HepG2 (cell line): ENCODE data around the gene GRK6. TPM values are rescaled to one million over a fixed set of nuclear protein-coding genes. Genes with fewer than 3 reads are reported as not detected.

ENCODE experiments used
- CEBPZ ChIP-seq: IDR thresholded peaks from 2 replicates; pipeline ENCODE4 v1.6.1; 2012; ENCODE audit warnings: low read length, improper control_type of control experiment
- NR3C1 ChIP-seq: sonication (generic); formaldehyde crosslinking; IDR thresholded peaks from 2 replicates; pipeline ENCODE4 v1.4.0; 2020; ENCODE audit warnings: missing genetic modification reagents
- RBM22 ChIP-seq: fragments of 200-400 bp; formaldehyde crosslinking; optimal IDR thresholded peaks from 2 replicates; pipeline ENCODE3; 2017; ENCODE audit warnings: mild to moderate bottlenecking, low read length, moderate library complexity
- RFX3 ChIP-seq: IDR thresholded peaks from 2 replicates; pipeline ENCODE4 v1.6.1; 2016; ENCODE audit warnings: missing biosample characterization, missing genetic modification reagents
- U2AF1 ChIP-seq: fragments of 200-400 bp; formaldehyde crosslinking; optimal IDR thresholded peaks from 2 replicates; pipeline ENCODE3; 2017; ENCODE audit warnings: mild to moderate bottlenecking, low read depth, low read length
- YEATS4 ChIP-seq: sonication (generic); formaldehyde crosslinking; IDR thresholded peaks from 2 replicates; pipeline ENCODE4 v1.4.0; 2020; ENCODE audit warnings: missing genetic modification reagents, borderline replicate concordance
- ZNF205 ChIP-seq: IDR thresholded peaks from 2 replicates; pipeline ENCODE4 v1.6.1; 2018; ENCODE audit warnings: missing biosample characterization, missing genetic modification reagents
- ZNF333 ChIP-seq: sonication (generic); formaldehyde crosslinking; IDR thresholded peaks from 2 replicates; pipeline ENCODE4 v1.4.0; 2020; ENCODE audit warnings: mild to moderate bottlenecking, missing genetic modification reagents, borderline replicate concordance
- ZNF598 ChIP-seq: sonication (generic); formaldehyde crosslinking; IDR thresholded peaks from 2 replicates; pipeline ENCODE4 v1.5.1; 2020; ENCODE audit warnings: mild to moderate bottlenecking, missing genetic modification reagents, borderline replicate concordance
- ZNF609 ChIP-seq: sonication (generic); formaldehyde crosslinking; IDR thresholded peaks from 2 replicates; pipeline ENCODE4 v1.4.0; 2020; ENCODE audit warnings: mild to moderate bottlenecking, missing genetic modification reagents, borderline replicate concordance
- ZNF629 ChIP-seq: sonication (generic); formaldehyde crosslinking; conservative IDR thresholded peaks from 2 replicates; pipeline ENCODE4 v1.5.0; 2020; ENCODE audit warnings: missing genetic modification reagents
- ZNF761 ChIP-seq: sonication (generic); formaldehyde crosslinking; conservative IDR thresholded peaks from 2 replicates; pipeline ENCODE4 v1.4.0; 2020; ENCODE audit warnings: mild to moderate bottlenecking, missing genetic modification reagents
- ZSCAN21 ChIP-seq: sonication (generic); formaldehyde crosslinking; IDR thresholded peaks from 2 replicates; pipeline ENCODE4 v1.8.0; 2022; ENCODE audit warnings: mild to moderate bottlenecking, missing genetic modification reagents, moderate library complexity, borderline replicate concordance
- polyA plus RNA-seq, 8 experiments: library from polyadenylated mRNA; depleted of rRNA in 3 of 8; stranded (reverse) in 7 of 8; unstranded in 1 of 8; fragments of >200 nt; fragmentation: Illumina TruSeq in 4 of 8; extraction: Trizol in 4 of 8; gene quantifications; 2 replicates each; pipeline versions ENCODE4 v1.2.1 to v1.2.3, GENCODE V29; 2011 to 2016; ENCODE audit warnings: low read depth in 4 of 8, missing spikeins in 1 of 8, mixed read lengths in 1 of 8; ENCODE audit not compliant: insufficient read depth in 1 of 8
- total RNA-seq, 5 experiments: library from RNA; depleted of rRNA; stranded (reverse); fragments of >200 nt; fragmentation: Illumina TruSeq; extraction: Trizol; gene quantifications; 2 replicates each; pipeline ENCODE4 v1.2.3, GENCODE V29; 2016; ENCODE audit warnings: low read depth in 1 of 5
- TF ChIP-seq, protein P1 (sequence below): sonication (generic); formaldehyde crosslinking; IDR thresholded peaks from 2 replicates; pipeline ENCODE4 v1.5.0; 2020; ENCODE audit warnings: missing genetic modification reagents
- TF ChIP-seq, protein P2 (sequence below): sonication (generic); formaldehyde crosslinking; IDR thresholded peaks from 2 replicates; pipeline ENCODE4 v1.5.0; 2020; ENCODE audit warnings: mild to moderate bottlenecking, missing genetic modification reagents, moderate library complexity
- TF ChIP-seq, protein P3 (sequence below): sonication (generic); formaldehyde crosslinking; IDR thresholded peaks from 2 replicates; pipeline ENCODE4 v1.4.0; 2020; ENCODE audit warnings: missing genetic modification reagents

GRK6 gene
- total and polyA plus RNA-seq, 2 of the 13 experiments (the other 11 are each of a cell fraction or from before 2014, with no cell fraction given), result 13.2 to 19.9 TPM

- TF ChIP-seq CEBPZ (no peak), ZNF205 (CRISPR knock-in tag) (no peak), RBM22 (peak; percentile 24), NR3C1 (no peak), ZNF598 (CRISPR knock-in tag) (no peak), ZNF629 (CRISPR knock-in tag) (no peak), ZNF333 (no peak), U2AF1 (no peak), YEATS4 (no peak), ZNF609 (CRISPR knock-in tag) (no peak), RFX3 (CRISPR knock-in tag) (no peak), ZNF761 (CRISPR knock-in tag) (no peak), ZSCAN21 (no peak)
- TF ChIP-seq, protein P1, sequence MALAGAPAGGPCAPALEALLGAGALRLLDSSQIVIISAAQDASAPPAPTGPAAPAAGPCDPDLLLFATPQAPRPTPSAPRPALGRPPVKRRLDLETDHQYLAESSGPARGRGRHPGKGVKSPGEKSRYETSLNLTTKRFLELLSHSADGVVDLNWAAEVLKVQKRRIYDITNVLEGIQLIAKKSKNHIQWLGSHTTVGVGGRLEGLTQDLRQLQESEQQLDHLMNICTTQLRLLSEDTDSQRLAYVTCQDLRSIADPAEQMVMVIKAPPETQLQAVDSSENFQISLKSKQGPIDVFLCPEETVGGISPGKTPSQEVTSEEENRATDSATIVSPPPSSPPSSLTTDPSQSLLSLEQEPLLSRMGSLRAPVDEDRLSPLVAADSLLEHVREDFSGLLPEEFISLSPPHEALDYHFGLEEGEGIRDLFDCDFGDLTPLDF (CRISPR knock-in tag), result no peak
- TF ChIP-seq, protein P2, sequence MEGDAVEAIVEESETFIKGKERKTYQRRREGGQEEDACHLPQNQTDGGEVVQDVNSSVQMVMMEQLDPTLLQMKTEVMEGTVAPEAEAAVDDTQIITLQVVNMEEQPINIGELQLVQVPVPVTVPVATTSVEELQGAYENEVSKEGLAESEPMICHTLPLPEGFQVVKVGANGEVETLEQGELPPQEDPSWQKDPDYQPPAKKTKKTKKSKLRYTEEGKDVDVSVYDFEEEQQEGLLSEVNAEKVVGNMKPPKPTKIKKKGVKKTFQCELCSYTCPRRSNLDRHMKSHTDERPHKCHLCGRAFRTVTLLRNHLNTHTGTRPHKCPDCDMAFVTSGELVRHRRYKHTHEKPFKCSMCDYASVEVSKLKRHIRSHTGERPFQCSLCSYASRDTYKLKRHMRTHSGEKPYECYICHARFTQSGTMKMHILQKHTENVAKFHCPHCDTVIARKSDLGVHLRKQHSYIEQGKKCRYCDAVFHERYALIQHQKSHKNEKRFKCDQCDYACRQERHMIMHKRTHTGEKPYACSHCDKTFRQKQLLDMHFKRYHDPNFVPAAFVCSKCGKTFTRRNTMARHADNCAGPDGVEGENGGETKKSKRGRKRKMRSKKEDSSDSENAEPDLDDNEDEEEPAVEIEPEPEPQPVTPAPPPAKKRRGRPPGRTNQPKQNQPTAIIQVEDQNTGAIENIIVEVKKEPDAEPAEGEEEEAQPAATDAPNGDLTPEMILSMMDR (CRISPR knock-in tag), result peak; percentile 48; the same call in 1 of the 2 replicates
- TF ChIP-seq, protein P3, sequence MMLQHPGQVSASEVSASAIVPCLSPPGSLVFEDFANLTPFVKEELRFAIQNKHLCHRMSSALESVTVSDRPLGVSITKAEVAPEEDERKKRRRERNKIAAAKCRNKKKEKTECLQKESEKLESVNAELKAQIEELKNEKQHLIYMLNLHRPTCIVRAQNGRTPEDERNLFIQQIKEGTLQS (CRISPR knock-in tag), result no peak
These were observed 48.4 kb upstream of the GRK6 start (continued) for GRCh38 chr5:177377851-177378776.
